SK-N-SH (cell line): ENCODE measurements around the gene MEI1.

Experiments
- EP300 ChIP-seq, 2 experiments: IDR thresholded peaks; 2 replicates each; pipeline versions ENCODE4 v1.4.0 to v1.6.1; 2012; ENCODE audit warnings: borderline replicate concordance in 1 of 2, low read depth in 1 of 2, low read length in 1 of 2
- POLR2AphosphoS5 ChIP-seq: IDR thresholded peaks from 2 replicates; pipeline ENCODE4 v1.6.1; 2012; ENCODE audit warnings: low read depth, low read length
- TAF1 ChIP-seq: IDR thresholded peaks from 2 replicates; pipeline ENCODE4 v1.6.1; 2012; ENCODE audit warnings: low read depth, mild to moderate bottlenecking, low read length, moderate library complexity, borderline replicate concordance
- TF ChIP-seq, protein P1 (sequence below): fragments of 200-600 bp; sonication (generic); IDR thresholded peaks from 2 replicates; pipeline ENCODE4 v1.6.1; 2017; ENCODE audit warnings: antibody characterized with exemption, mild to moderate bottlenecking, moderate library complexity

DNA sequence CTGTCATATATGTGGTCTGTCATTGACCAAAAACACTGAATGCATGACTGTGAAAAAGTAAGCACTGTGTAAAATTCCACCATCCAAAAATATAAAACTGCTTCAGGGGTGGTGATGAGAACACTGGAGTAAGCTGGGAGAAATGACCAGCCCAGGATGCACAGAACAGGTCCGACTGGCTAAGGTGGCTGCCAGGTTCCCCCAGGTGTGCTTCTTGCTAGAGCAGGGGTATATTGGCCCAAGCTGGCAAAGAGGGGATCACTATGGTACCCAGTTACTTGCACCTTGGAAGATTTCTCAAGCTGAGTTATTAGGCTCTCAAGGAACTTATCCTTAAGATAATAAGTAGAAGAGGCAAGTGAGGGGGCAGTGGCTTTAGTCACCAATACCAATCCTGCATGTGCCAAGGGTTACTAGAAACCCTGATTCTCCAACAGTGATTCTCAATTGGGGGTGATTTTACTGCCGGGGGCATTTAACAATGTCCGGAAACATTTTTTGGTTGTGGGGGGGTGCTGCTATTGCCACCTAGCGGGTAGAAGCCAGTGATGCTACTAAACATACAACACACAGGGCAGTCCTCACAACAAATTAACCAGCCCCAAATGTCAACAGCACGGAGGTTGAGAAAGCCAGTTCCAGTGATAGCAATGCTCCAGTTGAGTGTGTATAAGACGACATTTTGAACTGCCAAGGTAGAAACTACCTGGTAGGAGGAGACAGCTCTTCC, 26.4 kb upstream of the MEI1 start:
- TF ChIP-seq, protein P1, sequence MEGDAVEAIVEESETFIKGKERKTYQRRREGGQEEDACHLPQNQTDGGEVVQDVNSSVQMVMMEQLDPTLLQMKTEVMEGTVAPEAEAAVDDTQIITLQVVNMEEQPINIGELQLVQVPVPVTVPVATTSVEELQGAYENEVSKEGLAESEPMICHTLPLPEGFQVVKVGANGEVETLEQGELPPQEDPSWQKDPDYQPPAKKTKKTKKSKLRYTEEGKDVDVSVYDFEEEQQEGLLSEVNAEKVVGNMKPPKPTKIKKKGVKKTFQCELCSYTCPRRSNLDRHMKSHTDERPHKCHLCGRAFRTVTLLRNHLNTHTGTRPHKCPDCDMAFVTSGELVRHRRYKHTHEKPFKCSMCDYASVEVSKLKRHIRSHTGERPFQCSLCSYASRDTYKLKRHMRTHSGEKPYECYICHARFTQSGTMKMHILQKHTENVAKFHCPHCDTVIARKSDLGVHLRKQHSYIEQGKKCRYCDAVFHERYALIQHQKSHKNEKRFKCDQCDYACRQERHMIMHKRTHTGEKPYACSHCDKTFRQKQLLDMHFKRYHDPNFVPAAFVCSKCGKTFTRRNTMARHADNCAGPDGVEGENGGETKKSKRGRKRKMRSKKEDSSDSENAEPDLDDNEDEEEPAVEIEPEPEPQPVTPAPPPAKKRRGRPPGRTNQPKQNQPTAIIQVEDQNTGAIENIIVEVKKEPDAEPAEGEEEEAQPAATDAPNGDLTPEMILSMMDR, result no peak
- TF ChIP-seq EP300 (IDR thresholded peaks at IDR 0.05; ENCODE audit: borderline replicate concordance in 1 of 2, low read depth in 1 of 2, low read length in 1 of 2) (no peak), TAF1 (no peak), POLR2AphosphoS5 (no peak)
